ENCODE measurements around the gene TGFBR3. TPM values are rescaled to one million over a fixed set of nuclear protein-coding genes. Genes with fewer than 3 reads are reported as not detected.

Gene TGFBR3
- total and polyA plus RNA-seq, 2 of the 4 experiments (the other 2 are of a cell fraction), result 3.0 to 11.3 TPM

GRCh38 chr1:91783423-91784170 is 102.4 kb downstream of the TGFBR3 start:
- no peak overlapping the region for H2BK5ac ChIP-seq (ENCODE audit: low read depth, low read length, poor library complexity, severe bottlenecking)
- H2BK20ac ChIP-seq (ENCODE audit: low read depth, low read length), result peak overlapping the region; percentile 31; the same call in 1 of the 2 replicates
- no peak overlapping the region for H2AK5ac ChIP-seq (ENCODE audit: low read depth, low read length)
- peaks cover 18% of the 10 kb centered on the region for H3K4me1 ChIP-seq (ENCODE audit: control insufficient read depth, insufficient read depth, low read length)
- H3K14ac ChIP-seq (replicated peaks; ENCODE audit: low read depth, low read length), result peak overlapping the region; percentile 57; the same call in 1 of the 2 replicates
- peak overlapping the region; percentile 26; the same call in 1 of the 2 replicates for H3K4ac ChIP-seq (ENCODE audit: low read depth, low read length)
- 0 out of 2 replicates have a peak overlapping the region, but pooled peaks have one; percentile 55 for H2BK120ac ChIP-seq (ENCODE audit: low read depth, low read length)
- H3K9ac ChIP-seq (ENCODE audit: low read depth, low read length), result no peak overlapping the region
- WGBS, 2 experiments (ENCODE audit: extremely low coverage in 2 of 2, insufficient read length in 1 of 2), result no CpG with 5 or more reads among the region's 7 CpGs
- H2AK9ac ChIP-seq (replicated peaks; ENCODE audit: low read depth, low read length, poor library complexity), result no peak overlapping the region
- dilution Hi-C loops (cut with HindIII; ENCODE audit: low sequenced_read_pairs, unreplicated experiment) (no loop called here), intact Hi-C loops (cut with micrococcal nuclease) (loop anchor here (5.0 kb wide), 1 partner anchor 104 kb away; the partner anchor contains the start of gene TGFBR3), in situ Hi-C loops (cut with MboI; ENCODE audit: low sequenced_read_pairs) (no loop called here)
- BruUV-seq (replicated peaks), result no TSS peak
- peak overlapping the region; percentile 20; the same call in 1 of the 2 replicates for H3K27ac ChIP-seq (ENCODE audit: insufficient read depth, low read length)
- POLR2A ChIA-PET (ENCODE audit: unreplicated experiment), result no interaction called here
- TF ChIP-seq MXI1 (IDR thresholded peaks at IDR 0.05; ENCODE audit: borderline replicate concordance, low read depth, low read length) (no peak), POLR2A (IDR thresholded peaks at IDR 0.05; ENCODE audit: low read depth, low read length) (no peak), CEBPB (IDR thresholded peaks at IDR 0.05; ENCODE audit: low read depth, low read length) (no peak), MAFK (IDR thresholded peaks at IDR 0.05; ENCODE audit: low read depth, low read length) (no peak), RAD21 (IDR thresholded peaks at IDR 0.05; ENCODE audit: low read length) (no peak), SMC3 (IDR thresholded peaks at IDR 0.05; ENCODE audit: low read depth, low read length) (no peak), NFE2L2 (IDR thresholded peaks at IDR 0.05; ENCODE audit: low read depth, low read length) (peak; percentile 67; the same call in 1 of the 2 replicates)
- no peaks in the 10 kb centered on the region for H3K27me3 ChIP-seq (ENCODE audit: control insufficient read depth, insufficient read depth, low read length)
- CTCF ChIA-PET, result interaction anchor here (1.6 kb wide), 1 partner anchor 47 kb away, joined by 5 read pairs; no protein-coding TSS in a partner anchor
- no peaks in the 10 kb centered on the region for H4K20me1 ChIP-seq (ENCODE audit: insufficient read depth, low read length)
- no peak overlapping the region for H3K23ac ChIP-seq (ENCODE audit: low read depth, low read length)
- peaks cover 0 to 4% of the 10 kb centered on the region in 2 experiments; a peak in 2 of 4 replicates for H3K79me1 ChIP-seq (ENCODE audit: low read depth in 1 of 2, low read length in 2 of 2)
- no peak overlapping the region for H3K4me2 ChIP-seq (ENCODE audit: low read depth, low read length)
- no peak overlapping the region for H3K4me3 ChIP-seq (ENCODE audit: insufficient read depth, low read depth, low read length)
- H2AFZ ChIP-seq (replicated peaks; ENCODE audit: low read length, poor library complexity), result no peak overlapping the region
- no peaks in the 10 kb centered on the region; the same call in 1 of the 2 replicates for H3K36me3 ChIP-seq (ENCODE audit: control insufficient read depth, insufficient read depth, low read length)
- no peak overlapping the region for H4K8ac ChIP-seq (ENCODE audit: low read depth in 2 of 2, low read length in 2 of 2)
- H3K18ac ChIP-seq (ENCODE audit: low read depth, low read length), result peak overlapping the region; percentile 51
- no peak overlapping the region for H3K56ac ChIP-seq (ENCODE audit: extremely low read depth, insufficient read depth, low read length)
- DNase-seq (peak; percentile 69), ATAC-seq (ENCODE audit: low read depth) (peak; percentile 18; the same call in 1 of the 2 replicates)
- no peaks in the 10 kb centered on the region for H3K9me3 ChIP-seq (ENCODE audit: control insufficient read depth, insufficient read depth, low read length)
- no peak overlapping the region; the same call in 2 of the 3 replicates for H2BK15ac ChIP-seq (ENCODE audit: low read depth, low read length)
- peak overlapping the region; percentile 7 for H4K5ac ChIP-seq (ENCODE audit: low read depth, low read length)
- peaks cover 15% of the 10 kb centered on the region for H3K9me1 ChIP-seq (ENCODE audit: insufficient read depth, low read length)
- no peak overlapping the region for H4K91ac ChIP-seq (ENCODE audit: insufficient read depth, low read depth, low read length)
